Stimulated activated CD8-positive, alpha-beta memory T cell treated with anti-CD3 and anti-CD28 coated beads, Interleukin-7, amount 100 ng/mL, for 4 hours (primary cell): ENCODE measurements around the gene MREG.
A peak's percentile ranks its signal among the peaks of the same experiment; 100 is the strongest.
"Not testable (repeated sequence)": the region's sequence is repeated elsewhere in the genome, so short reads cannot be mapped to it uniquely, and the experiment has no call there.

Experiments
- DNase-seq, 2 donors: peaks; one replicate each; pipeline ENCODE4 v3.0.0-alpha.2; 2020; ENCODE audit warnings: low read depth in 2 of 2

Gene MREG

GRCh38 chr2:216021768-216022565, 8.6 kb upstream of the MREG start:
- DNase-seq, result no peak

- no peak for DNase-seq
Observed at GRCh38 chr2:216018709-216019108, 5.4 kb upstream of the MREG start.

DNA sequence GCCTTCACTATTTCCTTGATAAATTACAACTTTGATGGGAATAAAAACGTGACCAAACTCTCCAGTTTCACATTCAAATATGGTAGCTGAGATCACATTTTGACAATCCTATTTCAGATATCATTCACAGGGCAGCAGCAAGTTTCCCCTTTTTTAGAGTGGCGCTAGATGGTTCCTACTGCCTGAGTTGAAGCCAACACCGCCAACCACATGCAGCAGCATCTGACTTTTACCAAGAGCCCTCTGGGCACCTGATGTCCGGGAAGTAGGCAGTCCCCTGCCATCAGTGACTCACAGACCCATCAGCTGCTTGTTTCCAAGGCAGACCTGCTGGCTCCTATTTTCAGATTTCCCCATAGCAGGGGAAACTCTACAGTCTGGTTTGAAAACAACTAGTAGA, 4.0 kb upstream of the MREG start:
- peak in 1 of 2 donors; percentile 12 for DNase-seq

DNA sequence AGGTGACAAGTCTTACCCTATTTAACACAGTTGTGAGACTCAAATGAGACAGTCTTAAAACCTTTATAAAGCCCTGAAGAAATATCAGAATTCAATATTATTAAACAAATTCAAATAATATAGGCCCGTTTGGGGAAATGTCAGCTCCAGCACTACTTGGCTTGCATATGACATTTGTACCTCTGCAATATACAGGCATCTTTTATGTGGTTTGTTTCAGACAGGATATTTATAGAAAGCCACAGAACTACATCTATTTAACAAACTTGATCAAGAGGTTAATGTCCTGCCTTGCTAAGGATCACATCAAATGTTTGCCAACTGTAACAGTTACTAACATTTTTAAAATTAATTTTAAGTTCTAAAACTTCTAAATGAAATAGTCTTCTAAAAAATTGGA, 3.2 kb upstream of the MREG start:
- DNase-seq, result no peak

- peak in 1 of 2 donors; percentile 23 for DNase-seq
Observed at GRCh38 chr2:216015722-216016464, 2.5 kb upstream of the MREG start.

DNA sequence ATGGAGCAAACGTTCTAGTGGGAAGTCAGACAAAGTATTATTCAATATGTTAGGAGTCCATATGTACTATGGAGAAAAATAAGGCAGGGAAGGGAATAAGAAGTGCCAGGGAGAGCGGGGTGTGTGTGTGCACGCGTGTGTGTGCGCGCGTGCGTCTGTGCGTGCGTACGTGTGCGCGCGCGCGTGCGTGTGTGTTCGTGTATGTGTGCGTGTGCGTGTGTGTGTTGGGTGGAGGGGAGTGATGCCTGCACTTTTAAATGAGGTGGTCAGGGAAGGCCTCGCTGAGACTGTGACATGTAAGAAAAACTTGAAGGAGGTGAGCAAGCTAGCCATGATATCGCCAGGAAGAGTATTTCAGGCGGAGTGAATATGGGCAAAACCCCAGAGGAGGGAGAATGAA, 1.6 kb upstream of the MREG start:
- DNase-seq, result no peak

GRCh38 chr2:216014006-216014405, 655 bp upstream of the MREG start:
- no peak for DNase-seq

- DNase-seq, result no peak
Observed at GRCh38 chr2:216012830-216013079, 596 bp downstream of the MREG start.

GRCh38 chr2:216012133-216012829, 1.1 kb downstream of the MREG start:
- DNase-seq, result no peak

GRCh38 chr2:216009215-216009614, 4.1 kb downstream of the MREG start:
- not testable (repeated sequence) for DNase-seq

- no peak for DNase-seq
Observed at GRCh38 chr2:216008387-216008786, 5.0 kb downstream of the MREG start.

- peak in 1 of 2 donors; percentile 13 for DNase-seq
Observed at GRCh38 chr2:216006164-216006663, 7.1 kb downstream of the MREG start.

DNA sequence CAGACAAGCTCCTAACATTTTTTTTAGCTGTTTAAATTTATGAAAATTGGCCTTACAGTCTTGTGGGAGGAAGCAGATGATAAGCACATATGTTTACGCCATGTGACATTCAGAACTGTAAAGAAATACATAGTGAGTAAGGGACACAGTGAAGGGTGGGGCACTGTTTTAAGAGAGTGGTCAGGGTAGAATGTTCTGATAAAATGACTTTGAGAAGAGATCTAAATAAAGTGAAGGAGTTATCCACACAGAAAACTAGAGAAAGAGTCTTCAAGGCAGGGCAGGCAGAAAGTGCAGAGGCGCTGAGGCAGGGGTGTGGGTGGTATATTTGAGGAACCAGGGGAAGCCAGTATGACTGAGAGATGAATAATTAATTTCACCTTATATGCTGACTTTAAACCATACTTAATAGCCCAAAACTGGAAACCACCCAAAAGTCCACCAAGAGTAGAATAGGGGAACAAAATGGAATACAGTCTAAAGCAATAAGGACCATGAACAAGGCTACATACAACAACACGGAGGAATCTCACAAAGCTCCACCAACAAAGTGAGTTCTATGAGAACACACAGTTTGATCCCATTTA, 8.6 kb downstream of the MREG start:
- no peak for DNase-seq

DNA sequence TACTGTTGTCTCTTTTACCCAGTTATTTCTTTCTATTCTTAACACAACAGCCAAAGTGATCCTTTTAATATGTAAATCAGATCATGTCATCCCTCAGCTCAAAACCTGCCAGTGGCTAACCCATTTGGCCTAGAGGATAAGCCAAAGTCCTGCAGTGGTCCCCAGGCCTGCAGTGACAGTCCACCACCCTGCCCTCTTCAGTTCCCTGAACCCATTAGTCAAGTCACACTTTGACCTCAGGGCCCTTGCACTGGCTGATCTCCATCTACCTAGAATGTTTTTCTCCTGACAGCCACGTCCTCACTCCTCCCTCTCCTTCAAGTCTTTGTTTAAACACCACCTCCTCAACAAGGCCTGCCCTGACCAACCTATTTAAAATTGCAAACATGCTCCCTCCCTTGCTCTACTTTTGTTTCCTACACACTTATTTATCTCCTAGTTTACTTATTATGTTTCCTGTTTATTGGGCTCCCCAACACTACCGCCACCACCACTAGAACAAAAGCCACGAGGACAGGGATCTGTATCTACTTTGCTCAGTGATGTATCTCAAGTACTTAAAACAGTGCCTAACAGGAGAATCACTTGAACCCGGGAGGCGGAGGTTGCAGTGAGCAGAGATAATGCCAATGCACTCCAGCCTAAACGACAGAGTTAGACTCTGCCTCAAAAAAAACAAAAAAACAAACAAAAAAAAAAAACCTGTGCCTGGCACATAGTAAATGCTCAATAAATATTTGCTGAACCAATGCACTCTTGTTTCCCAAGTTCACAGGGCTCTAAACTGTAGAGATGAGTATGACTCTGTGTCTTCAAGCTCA, 9.3 kb downstream of the MREG start:
- no peak for DNase-seq

- no peak for DNase-seq
Observed at GRCh38 chr2:216002693-216003092, 10.7 kb downstream of the MREG start.

DNA sequence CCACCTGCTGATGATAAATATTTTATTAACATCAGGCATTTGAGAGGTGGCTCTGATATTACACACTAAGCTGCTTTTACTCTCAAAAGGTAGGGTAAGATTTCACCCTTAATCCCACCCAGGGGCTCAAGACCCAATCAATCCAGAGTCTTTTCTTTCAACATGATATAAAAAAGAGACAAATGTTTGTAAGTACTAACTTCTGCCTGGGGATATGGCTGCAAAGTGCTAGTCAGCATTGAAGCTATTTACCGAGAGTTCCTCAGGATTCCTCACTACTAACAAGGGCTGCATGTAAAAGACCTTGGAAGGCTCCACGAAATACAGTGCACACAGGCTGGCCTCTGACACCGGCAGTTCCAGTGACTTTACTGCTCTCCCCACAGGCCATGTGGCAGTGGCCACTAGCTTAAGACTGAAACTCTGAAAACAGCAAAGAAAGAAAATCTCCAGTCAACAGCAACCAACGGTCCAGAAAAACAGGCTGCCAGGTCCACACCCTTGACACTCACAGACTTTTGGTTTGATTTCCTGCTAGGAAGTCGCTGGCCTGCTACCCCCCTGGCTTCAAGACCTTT, 11.2 kb downstream of the MREG start:
- no peak for DNase-seq

- DNase-seq, result no peak
Observed at GRCh38 chr2:216001216-216002100, 11.9 kb downstream of the MREG start.

- no peak for DNase-seq
Observed at GRCh38 chr2:215998636-215999035, 14.7 kb downstream of the MREG start.

DNA sequence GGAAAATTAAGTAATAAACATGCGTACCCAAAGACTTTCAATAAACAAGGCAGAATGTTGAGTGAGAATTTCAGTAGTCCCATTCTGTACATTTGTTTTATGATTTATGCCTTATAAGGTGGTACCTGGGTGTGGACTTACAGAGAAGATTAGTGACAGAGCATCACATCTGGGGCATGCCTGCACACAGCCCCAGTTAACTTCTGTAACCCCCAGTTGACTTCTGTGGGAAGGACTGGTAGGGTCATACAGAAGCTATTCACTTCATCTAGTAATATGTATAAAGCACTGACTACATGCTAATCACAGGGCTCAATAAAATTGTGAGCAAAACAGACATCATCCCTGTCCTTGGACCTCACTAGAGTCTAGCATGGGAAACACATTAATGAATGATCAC, 16.1 kb downstream of the MREG start:
- DNase-seq, result no peak

- DNase-seq, result no peak
Observed at GRCh38 chr2:215994911-215995310, 18.4 kb downstream of the MREG start.
